Stimulated activated memory B cell treated with anti-CD40 and anti-IgM and Interleukin-4, amounts not matched to agents 10 μg/mL and 1 μg/mL and 100 μg/mL, for 72 hours (primary cell): ENCODE data around the gene NME8.

Experiments
- ATAC-seq: fragments of 150-1000 bp; cut with Tn5 transposase; 2 replicates; pipeline ENCODE4 v1.10.0; 2021
- H3K27ac Mint-ChIP-seq: one replicate; pipeline ENCODE4 v1.8.0; 2022; ENCODE audit warnings: mild to moderate bottlenecking, mixed read lengths
- H3K27me3 Mint-ChIP-seq: one replicate; pipeline ENCODE4 v1.8.0; 2022; ENCODE audit warnings: mixed read lengths
- H3K36me3 Mint-ChIP-seq: one replicate; pipeline ENCODE4 v1.8.0; 2022; ENCODE audit warnings: mixed read lengths
- H3K4me1 Mint-ChIP-seq: one replicate; pipeline ENCODE4 v1.8.0; 2022; ENCODE audit warnings: mixed read lengths
- H3K4me3 Mint-ChIP-seq: one replicate; pipeline ENCODE4 v1.8.0; 2022; ENCODE audit warnings: mild to moderate bottlenecking, moderate library complexity, mixed read lengths
- H3K9me3 Mint-ChIP-seq: one replicate; pipeline ENCODE4 v1.8.0; 2022; ENCODE audit warnings: mixed read lengths

Gene NME8

GRCh38 chr7:37943905-37944736, 95.7 kb downstream of the NME8 start:
- Mint-ChIP-seq H3K4me1 (no peaks in the 10 kb centered on the region), H3K27ac (no peak overlapping the region), H3K9me3 (no peaks in the 10 kb centered on the region), H3K27me3 (peaks cover 10% of the 10 kb centered on the region), H3K4me3 (no peak overlapping the region), H3K36me3 (no peaks in the 10 kb centered on the region)
- ATAC-seq, result no peak

- ATAC-seq, result no peak
- Mint-ChIP-seq H3K4me1 (no peaks in the 10 kb centered on the region), H3K27me3 (peaks cover 8% of the 10 kb centered on the region), H3K9me3 (no peaks in the 10 kb centered on the region), H3K36me3 (no peaks in the 10 kb centered on the region), H3K27ac (no peak overlapping the region), H3K4me3 (no peak overlapping the region)
These were observed 96.3 kb downstream of the NME8 start for GRCh38 chr7:37944737-37945054.

GRCh38 chr7:37945336-37945735, 96.9 kb downstream of the NME8 start:
- ATAC-seq, result no peak
- Mint-ChIP-seq H3K9me3 (no peaks in the 10 kb centered on the region), H3K36me3 (no peaks in the 10 kb centered on the region), H3K27me3 (peaks cover 2% of the 10 kb centered on the region), H3K4me1 (no peaks in the 10 kb centered on the region), H3K27ac (no peak overlapping the region), H3K4me3 (no peak overlapping the region)

GRCh38 chr7:37947138-37947940, 98.9 kb downstream of the NME8 start:
- Mint-ChIP-seq H3K9me3 (no peaks in the 10 kb centered on the region), H3K27ac (no peak overlapping the region), H3K36me3 (no peaks in the 10 kb centered on the region), H3K4me1 (no peaks in the 10 kb centered on the region), H3K27me3 (no peaks in the 10 kb centered on the region), H3K4me3 (no peak overlapping the region)
- ATAC-seq, result no peak

GRCh38 chr7:37947941-37948210, 99.5 kb downstream of the NME8 start:
- no peak overlapping the region for H3K4me3 Mint-ChIP-seq

More at GRCh38 chr7:37947941-37948210, 99.5 kb downstream of the NME8 start:
- Mint-ChIP-seq H3K36me3 (no peaks in the 10 kb centered on the region), H3K9me3 (no peaks in the 10 kb centered on the region), H3K4me1 (no peaks in the 10 kb centered on the region), H3K27ac (no peak overlapping the region), H3K27me3 (no peaks in the 10 kb centered on the region)
- ATAC-seq, result no peak
